SK-N-SH (cell line): Measurements from ENCODE around the gene THSD8. TPM values are rescaled to one million over a fixed set of nuclear protein-coding genes. Genes with fewer than 3 reads are reported as not detected.

Source experiments
- CTCF ChIA-PET: fragments of 300-600, 350-600 bp; formaldehyde crosslinking; extraction: SDS; loops from one replicate; lab custom pipeline; 2021; lab: Yijun Ruan, JAX
- POLR2A ChIA-PET: fragments of 350-600 bp; sonication (Branson Sonifier 250); formaldehyde crosslinking; extraction: SDS; loops from one replicate; lab custom pipeline; 2020; ENCODE audit warnings: antibody characterized with exemption, inconsistent platforms; lab: Yijun Ruan, JAX
- DNase-seq: peaks from one replicate; pipeline ENCODE4 v3.0.0; 2012
- H2AFZ ChIP-seq: fragments of 200-600 bp; sonication (generic); 2 replicates; pipeline ENCODE4 v1.8.1; 2016; ENCODE audit warnings: antibody characterized with exemption, mild to moderate bottlenecking, low read depth
- H3F3A ChIP-seq: fragments of 200-600 bp; sonication (generic); replicated peaks from 2 replicates; pipeline ENCODE3; 2016; ENCODE audit warnings: antibody characterized with exemption, mild to moderate bottlenecking; ENCODE audit not compliant: insufficient read depth
- H3K27ac ChIP-seq, 2 experiments: fragments of 200-500 bp in 1 of 2; fragments of 200-600 bp in 1 of 2; sonication (Bioruptor generic) in 1 of 2; sonication (generic), shearing (Covaris generic) in 1 of 2; 2 replicates each; pipeline versions ENCODE4 v1.5.1 to v1.6.1; 2014 to 2016; ENCODE audit warnings: low read depth in 2 of 2, inconsistent platforms in 1 of 2, low read length in 1 of 2, mild to moderate bottlenecking in 1 of 2, mixed read lengths in 1 of 2
- H3K27me3 ChIP-seq: fragments of 200-600 bp; sonication (generic), shearing (Covaris generic); 2 replicates; pipeline ENCODE4 v1.6.1; 2016; ENCODE audit warnings: mixed run types; ENCODE audit not compliant: insufficient read depth
- H3K36me3 ChIP-seq, 2 experiments: fragments of 200-500 bp in 1 of 2; fragments of 200-600 bp in 1 of 2; sonication (Bioruptor generic) in 1 of 2; sonication (generic) in 1 of 2; replicated peaks in 1 of 2; 2 replicates each; pipeline versions ENCODE3 to v1.5.1; 2014 to 2016; ENCODE audit warnings: low read length in 1 of 2, mild to moderate bottlenecking in 1 of 2; ENCODE audit not compliant: insufficient read depth in 2 of 2, control insufficient read depth in 1 of 2
- H3K4me1 ChIP-seq, 2 experiments: fragments of 200-500 bp in 1 of 2; fragments of 200-600 bp in 1 of 2; sonication (Bioruptor generic) in 1 of 2; sonication (generic), shearing (Covaris generic) in 1 of 2; 2 replicates each; pipeline versions ENCODE4 v1.5.1 to v1.6.1; 2014 to 2016; ENCODE audit warnings: low read depth in 1 of 2, low read length in 1 of 2, mixed run types in 1 of 2; ENCODE audit not compliant: insufficient read depth in 2 of 2, control insufficient read depth in 1 of 2
- H3K4me2 ChIP-seq: fragments of 200-600 bp; sonication (generic), shearing (Covaris generic); 2 replicates; pipeline ENCODE4 v1.6.1; 2017; ENCODE audit warnings: mixed run types
- H3K4me3 ChIP-seq, 2 experiments: fragments of 200-500 bp in 1 of 2; fragments of 200-600 bp in 1 of 2; sonication (Bioruptor generic) in 1 of 2; sonication (generic), shearing (Covaris generic) in 1 of 2; 2 replicates each; pipeline versions ENCODE4 v1.5.1 to v1.8.1; 2014 to 2016; ENCODE audit warnings: low read depth in 2 of 2, inconsistent platforms in 1 of 2, low read length in 1 of 2, mild to moderate bottlenecking in 1 of 2, mixed read lengths in 1 of 2, moderate library complexity in 1 of 2
- H3K79me2 ChIP-seq: fragments of 200-600 bp; sonication (generic); 2 replicates; pipeline ENCODE4 v1.8.1; 2017; ENCODE audit warnings: mild to moderate bottlenecking; ENCODE audit not compliant: insufficient read depth
- H3K9ac ChIP-seq: fragments of 200-600 bp; sonication (generic); 2 replicates; pipeline ENCODE4 v1.6.1; 2017; ENCODE audit warnings: mixed run types
- H3K9me2 ChIP-seq: fragments of 200-600 bp; sonication (generic); 2 replicates; pipeline ENCODE4 v1.6.1; 2017; ENCODE audit warnings: mixed run types
- H3K9me3 ChIP-seq: fragments of 200-600 bp; sonication (generic); 2 replicates; pipeline ENCODE4 v1.6.1; 2017; ENCODE audit warnings: mixed run types, mild to moderate bottlenecking, moderate library complexity
- H4K20me1 ChIP-seq: fragments of 200-600 bp; sonication (generic); 2 replicates; pipeline ENCODE4 v1.6.1; 2017; ENCODE audit warnings: mild to moderate bottlenecking, mixed run types; ENCODE audit not compliant: insufficient read depth
- CHD2 ChIP-seq: fragments of 150-350 bp; IDR thresholded peaks from 2 replicates; pipeline ENCODE4 v1.6.1; 2018; ENCODE audit warnings: low read length; ENCODE audit not compliant: partially characterized antibody
- ELF1 ChIP-seq: IDR thresholded peaks from 2 replicates; pipeline ENCODE4 v1.4.0; 2012
- EP300 ChIP-seq, 2 experiments: IDR thresholded peaks; 2 replicates each; pipeline versions ENCODE4 v1.4.0 to v1.6.1; 2012; ENCODE audit warnings: borderline replicate concordance in 1 of 2, low read depth in 1 of 2, low read length in 1 of 2
- FOSL2 ChIP-seq: IDR thresholded peaks from 2 replicates; pipeline ENCODE4 v1.4.0; 2012; ENCODE audit warnings: low read depth, mild to moderate bottlenecking, moderate library complexity, borderline replicate concordance
- FOXJ3 ChIP-seq: sonication (generic); formaldehyde crosslinking; IDR thresholded peaks from 2 replicates; pipeline ENCODE4 v1.5.1; 2020; ENCODE audit warnings: mild to moderate bottlenecking, missing genetic modification reagents
- GATA2 ChIP-seq: sonication (generic); formaldehyde crosslinking; IDR thresholded peaks from 2 replicates; pipeline ENCODE4 v1.5.0; 2020; ENCODE audit warnings: mild to moderate bottlenecking, missing genetic modification reagents
- JUND ChIP-seq: IDR thresholded peaks from 2 replicates; pipeline ENCODE4 v1.4.0; 2012
- MAX ChIP-seq: IDR thresholded peaks from 2 replicates; pipeline ENCODE4 v1.4.0; 2012; ENCODE audit warnings: low read depth
- MEF2A ChIP-seq: IDR thresholded peaks from 2 replicates; pipeline ENCODE4 v1.4.0; 2012; ENCODE audit warnings: low read depth, borderline replicate concordance
- MXI1 ChIP-seq: IDR thresholded peaks from 2 replicates; pipeline ENCODE4 v1.6.1; 2012; ENCODE audit warnings: mild to moderate bottlenecking, low read depth, low read length, improper control_type of control experiment
- NFIC ChIP-seq: IDR thresholded peaks from 2 replicates; pipeline ENCODE4 v1.4.0; 2012; ENCODE audit warnings: borderline replicate concordance
- NRF1 ChIP-seq: IDR thresholded peaks from 2 replicates; pipeline ENCODE4 v1.6.1; 2012; ENCODE audit warnings: low read depth, mild to moderate bottlenecking, low read length
- POLR2AphosphoS5 ChIP-seq: IDR thresholded peaks from 2 replicates; pipeline ENCODE4 v1.6.1; 2012; ENCODE audit warnings: low read depth, low read length
- RAD21 ChIP-seq: IDR thresholded peaks from 2 replicates; pipeline ENCODE4 v1.6.1; 2012; ENCODE audit warnings: mild to moderate bottlenecking, low read length
- RCOR1 ChIP-seq: fragments of 150-350 bp; IDR thresholded peaks from 2 replicates; pipeline ENCODE4 v1.6.1; 2017; ENCODE audit warnings: antibody characterized with exemption, low read length
- RXRA ChIP-seq: IDR thresholded peaks from 2 replicates; pipeline ENCODE4 v1.4.0; 2012; ENCODE audit warnings: low read depth, mild to moderate bottlenecking, borderline replicate concordance
- SIN3A ChIP-seq: IDR thresholded peaks from 2 replicates; pipeline ENCODE4 v1.6.1; 2012; ENCODE audit warnings: low read depth, mild to moderate bottlenecking, low read length, moderate library complexity, borderline replicate concordance
- SMC3 ChIP-seq: IDR thresholded peaks from 2 replicates; pipeline ENCODE4 v1.6.1; 2012; ENCODE audit warnings: low read depth, low read length, improper control_type of control experiment
- TAF1 ChIP-seq: IDR thresholded peaks from 2 replicates; pipeline ENCODE4 v1.6.1; 2012; ENCODE audit warnings: low read depth, mild to moderate bottlenecking, low read length, moderate library complexity, borderline replicate concordance
- TCF12 ChIP-seq: IDR thresholded peaks from 2 replicates; pipeline ENCODE4 v1.4.0; 2012
- TEAD4 ChIP-seq: IDR thresholded peaks from 2 replicates; pipeline ENCODE4 v1.4.0; 2012; ENCODE audit warnings: mild to moderate bottlenecking, borderline replicate concordance; ENCODE audit not compliant: insufficient read depth
- ZBTB33 ChIP-seq: IDR thresholded peaks from 2 replicates; pipeline ENCODE4 v1.4.0; 2012; ENCODE audit warnings: low read depth, borderline replicate concordance
- WGBS: methylation state at CpG from one replicate; pipeline ENCODE4 v1.1.6; 2017; ENCODE audit warnings: low lambda C conversion rate; 5-methylcytosine and 5-hydroxymethylcytosine counted together
- polyA plus RNA-seq, 3 experiments: library from polyadenylated mRNA; depleted of rRNA; stranded (reverse); fragments of >200 nt; gene quantifications; 2 replicates each; pipeline ENCODE4 v1.2.3, GENCODE V29; 2012
- TF ChIP-seq, protein P1 (sequence below): fragments of 150-350 bp; IDR thresholded peaks from 2 replicates; pipeline ENCODE4 v1.6.1; 2016; ENCODE audit warnings: mild to moderate bottlenecking, low read depth, low read length
- TF ChIP-seq, protein P2 (sequence below): fragments of 200-600 bp; sonication (generic); IDR thresholded peaks from 2 replicates; pipeline ENCODE4 v1.6.1; 2017; ENCODE audit warnings: antibody characterized with exemption, mild to moderate bottlenecking, moderate library complexity

The THSD8 gene
- polyA plus RNA-seq, 1 of the 3 experiments (the other 2 are of a cell fraction), result not detected

DNA sequence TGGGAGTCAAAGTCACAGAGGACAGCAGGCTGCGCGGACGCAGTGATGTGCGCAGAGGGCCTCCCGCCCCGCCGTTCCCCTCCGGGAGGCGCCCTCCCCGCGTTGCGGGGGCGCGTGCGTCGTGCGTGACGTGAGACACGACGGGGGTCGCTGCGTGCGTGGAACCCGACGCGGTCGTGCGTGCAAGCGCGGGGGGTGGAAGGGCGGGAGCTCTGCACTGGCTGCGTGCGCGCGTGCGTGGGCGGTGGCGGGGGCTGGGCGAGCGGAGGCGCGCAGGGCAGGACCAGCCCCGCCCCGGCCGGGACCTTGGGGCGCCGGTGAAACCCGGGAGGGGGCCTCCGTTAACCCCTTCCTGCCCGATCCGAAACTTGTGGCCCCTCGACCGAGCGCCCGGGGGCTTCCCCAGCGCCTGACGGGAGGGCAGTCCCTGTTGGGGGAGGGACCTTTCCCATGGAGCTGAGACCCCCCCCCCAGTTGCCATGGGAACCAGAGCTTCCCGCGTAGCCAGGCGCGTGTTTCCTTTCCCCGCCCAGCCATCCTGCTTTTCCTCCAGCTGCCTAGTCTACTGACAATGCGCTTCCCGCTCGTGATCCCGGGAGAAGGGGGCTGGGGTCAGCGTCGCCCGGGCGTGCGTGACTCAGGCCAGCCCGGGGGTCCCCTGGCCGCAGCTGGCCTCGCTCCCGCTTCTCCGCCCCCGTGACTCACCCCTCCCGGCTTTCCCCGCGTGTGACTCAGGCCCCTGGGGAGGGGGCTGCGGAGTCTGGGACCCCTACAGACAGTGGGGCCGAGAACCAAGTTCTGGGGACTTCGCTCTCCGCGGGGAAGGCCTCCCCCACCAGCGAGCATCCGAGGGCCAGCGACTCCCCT, 19.2 kb upstream of the THSD8 start (continued):
- TF ChIP-seq, protein P1, sequence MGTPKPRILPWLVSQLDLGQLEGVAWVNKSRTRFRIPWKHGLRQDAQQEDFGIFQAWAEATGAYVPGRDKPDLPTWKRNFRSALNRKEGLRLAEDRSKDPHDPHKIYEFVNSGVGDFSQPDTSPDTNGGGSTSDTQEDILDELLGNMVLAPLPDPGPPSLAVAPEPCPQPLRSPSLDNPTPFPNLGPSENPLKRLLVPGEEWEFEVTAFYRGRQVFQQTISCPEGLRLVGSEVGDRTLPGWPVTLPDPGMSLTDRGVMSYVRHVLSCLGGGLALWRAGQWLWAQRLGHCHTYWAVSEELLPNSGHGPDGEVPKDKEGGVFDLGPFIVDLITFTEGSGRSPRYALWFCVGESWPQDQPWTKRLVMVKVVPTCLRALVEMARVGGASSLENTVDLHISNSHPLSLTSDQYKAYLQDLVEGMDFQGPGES, result no peak
- TF ChIP-seq RAD21 (no peak), FOXJ3 (CRISPR knock-in tag) (no peak), MEF2A (no peak), JUND (no peak; the same call in 1 of the 2 replicates), TEAD4 (0 out of 2 replicates have a peak, but pooled peaks have one; percentile 43), SIN3A (peak; percentile 10; the same call in 1 of the 2 replicates), GATA2 (no peak), POLR2AphosphoS5 (peak; percentile 43), MAX (peak; percentile 68), SMC3 (no peak), MXI1 (peak; percentile 90), NRF1 (peak; percentile 68), FOSL2 (peak; percentile 82; the same call in 1 of the 2 replicates), TCF12 (peak; percentile 57)

- Histone ChIP-seq H3K9me2 (no peaks in the 10 kb centered on the region), H4K20me1 (no peaks in the 10 kb centered on the region), H3K4me3 (peak overlapping the region in 1 of 2 experiments; percentile 51; a peak in 2 of 4 replicates), H2AFZ (no peak overlapping the region), H3K27me3 (no peaks in the 10 kb centered on the region), H3K79me2 (no peaks in the 10 kb centered on the region), H3K36me3 (no peaks in the 10 kb centered on the region), H3K9ac (peak overlapping the region; percentile 68; the same call in 1 of the 2 replicates), H3K9me3 (no peaks in the 10 kb centered on the region), H3K4me2 (peak overlapping the region; percentile 91; the same call in 1 of the 2 replicates), H3K27ac (peak overlapping the region; percentile 97 to 98), H3K4me1 (peaks cover 47 to 68% of the 10 kb centered on the region in 2 experiments), H3F3A (peaks cover 64% of the 10 kb centered on the region)
- ChIA-PET CTCF (interaction anchor here (1.0 to 12.1 kb wide), 4 partner anchors 14 to 65 kb away, joined by 3 to 447 read pairs (median 8); partner anchors contain the start of genes JUNB, PRDX2 and THSD8), POLR2A (interaction anchor here (0.8 to 2.1 kb wide), 3 partner anchors 9 to 87 kb away, joined by 4 to 63 read pairs (median 4); partner anchors contain the start of genes FBXW9 and JUNB)
- no peak for DNase-seq
- 6% methylated on average over 11 of the region's 16 CpGs for WGBS
- TF ChIP-seq TEAD4 (no peak), GATA2 (no peak), TAF1 (no peak), SIN3A (no peak), NFIC (no peak), CHD2 (no peak), EP300 (IDR thresholded peaks at IDR 0.05; ENCODE audit: borderline replicate concordance in 1 of 2, low read depth in 1 of 2, low read length in 1 of 2) (no peak), RXRA (no peak), RCOR1 (no peak), ELF1 (no peak), MEF2A (no peak), ZBTB33 (no peak)
- TF ChIP-seq, protein P2, sequence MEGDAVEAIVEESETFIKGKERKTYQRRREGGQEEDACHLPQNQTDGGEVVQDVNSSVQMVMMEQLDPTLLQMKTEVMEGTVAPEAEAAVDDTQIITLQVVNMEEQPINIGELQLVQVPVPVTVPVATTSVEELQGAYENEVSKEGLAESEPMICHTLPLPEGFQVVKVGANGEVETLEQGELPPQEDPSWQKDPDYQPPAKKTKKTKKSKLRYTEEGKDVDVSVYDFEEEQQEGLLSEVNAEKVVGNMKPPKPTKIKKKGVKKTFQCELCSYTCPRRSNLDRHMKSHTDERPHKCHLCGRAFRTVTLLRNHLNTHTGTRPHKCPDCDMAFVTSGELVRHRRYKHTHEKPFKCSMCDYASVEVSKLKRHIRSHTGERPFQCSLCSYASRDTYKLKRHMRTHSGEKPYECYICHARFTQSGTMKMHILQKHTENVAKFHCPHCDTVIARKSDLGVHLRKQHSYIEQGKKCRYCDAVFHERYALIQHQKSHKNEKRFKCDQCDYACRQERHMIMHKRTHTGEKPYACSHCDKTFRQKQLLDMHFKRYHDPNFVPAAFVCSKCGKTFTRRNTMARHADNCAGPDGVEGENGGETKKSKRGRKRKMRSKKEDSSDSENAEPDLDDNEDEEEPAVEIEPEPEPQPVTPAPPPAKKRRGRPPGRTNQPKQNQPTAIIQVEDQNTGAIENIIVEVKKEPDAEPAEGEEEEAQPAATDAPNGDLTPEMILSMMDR, result no peak
- TF ChIP-seq, protein P1, result no peak
Measured at GRCh38 chr19:12783291-12783848, 18.5 kb upstream of the THSD8 start.
